ENCODE data around the gene BDP1. TPM values are rescaled to one million over a fixed set of nuclear protein-coding genes. Genes with fewer than 3 reads are reported as not detected.
"Not testable (repeated sequence)": the region's sequence is repeated elsewhere in the genome, so short reads cannot be mapped to it uniquely, and the experiment has no call there.

The BDP1 gene
- total and polyA plus RNA-seq, 2 experiments from 2014 or later = 14.3 to 14.5 TPM

GRCh38 chr5:71576241-71576640 lies 120.8 kb downstream of the BDP1 start:
- H3F3A ChIP-seq (ENCODE audit: insufficient read depth) = no peaks in the 10 kb centered on the region

GRCh38 chr5:71577839-71578238 lies 122.4 kb downstream of the BDP1 start:
- WGBS, 2 experiments (ENCODE audit: low coverage in 1 of 2, low lambda C conversion rate in 2 of 2, missing lambda C conversion rate in 2 of 2) = 96 to 98% methylated on average over 6 of the region's 6 CpGs
- H3K4me1 ChIP-seq (ENCODE audit: insufficient read depth); H3K4me3 ChIP-seq; H3F3A ChIP-seq (ENCODE audit: insufficient read depth); in situ Hi-C loops (cut with MboI); H3K9me3 ChIP-seq (ENCODE audit: low read depth); H3K9me2 ChIP-seq (ENCODE audit: insufficient read depth); DNase-seq; H3K79me2 ChIP-seq (ENCODE audit: insufficient read depth); H3K36me3 ChIP-seq (ENCODE audit: low read depth); H3K27ac ChIP-seq; H2AFZ ChIP-seq; H3K9ac ChIP-seq; H4K20me1 ChIP-seq (ENCODE audit: insufficient read depth); H3K27me3 ChIP-seq (replicated peaks; ENCODE audit: insufficient read depth); H3K4me2 ChIP-seq (ENCODE audit: unreplicated experiment): not testable (repeated sequence)

More at GRCh38 chr5:71576241-71576640, 120.8 kb downstream of the BDP1 start:
- Histone ChIP-seq H3K4me3 (no peak overlapping the region), H3K27me3 (replicated peaks; ENCODE audit: insufficient read depth) (no peaks in the 10 kb centered on the region), H3K9me2 (ENCODE audit: insufficient read depth) (no peaks in the 10 kb centered on the region), H3K4me2 (ENCODE audit: unreplicated experiment) (no peak overlapping the region), H3K9ac (no peak overlapping the region), H3K36me3 (ENCODE audit: low read depth) (no peaks in the 10 kb centered on the region), H3K79me2 (ENCODE audit: insufficient read depth) (no peaks in the 10 kb centered on the region), H2AFZ (no peak overlapping the region), H3K9me3 (ENCODE audit: low read depth) (no peaks in the 10 kb centered on the region), H3K4me1 (ENCODE audit: insufficient read depth) (no peaks in the 10 kb centered on the region), H3K27ac (no peak overlapping the region), H4K20me1 (ENCODE audit: insufficient read depth) (no peaks in the 10 kb centered on the region)
- in situ Hi-C loops (cut with MboI) = no loop called here
- WGBS, 2 experiments (ENCODE audit: low coverage in 1 of 2, low lambda C conversion rate in 2 of 2, missing lambda C conversion rate in 2 of 2) = 76 to 85% methylated on average over 3 of the region's 3 CpGs
- TF ChIP-seq EZH2 (IDR thresholded peaks at IDR 0.05; ENCODE audit: insufficient read depth, poor library complexity, severe bottlenecking) (no peak), EZH2phosphoT487 (IDR thresholded peaks at IDR 0.05; ENCODE audit: insufficient read depth, low read depth) (no peak)
- no peak for DNase-seq

- H3K27me3 ChIP-seq (replicated peaks; ENCODE audit: insufficient read depth) = no peaks in the 10 kb centered on the region
- DNase-seq = no peak
- peaks cover 6% of the 10 kb centered on the region; the same call in 1 of the 2 replicates for H3K79me2 ChIP-seq (ENCODE audit: insufficient read depth)
- H3K4me1 ChIP-seq (ENCODE audit: insufficient read depth) = no peaks in the 10 kb centered on the region; the same call in 1 of the 2 replicates
- H3K4me3 ChIP-seq = no peak overlapping the region
- no peaks in the 10 kb centered on the region for H3K9me3 ChIP-seq (ENCODE audit: low read depth)
- no peaks in the 10 kb centered on the region for H4K20me1 ChIP-seq (ENCODE audit: insufficient read depth)
- no peak overlapping the region for H3K9ac ChIP-seq
- H3K9me2 ChIP-seq (ENCODE audit: insufficient read depth) = no peaks in the 10 kb centered on the region
- H3K4me2 ChIP-seq (ENCODE audit: unreplicated experiment) = no peak overlapping the region
- no peak overlapping the region for H2AFZ ChIP-seq
- in situ Hi-C loops (cut with MboI) = no loop called here
- TF ChIP-seq EZH2 (IDR thresholded peaks at IDR 0.05; ENCODE audit: insufficient read depth, poor library complexity, severe bottlenecking) = no peak
- TF ChIP-seq EZH2phosphoT487 (IDR thresholded peaks at IDR 0.05; ENCODE audit: insufficient read depth, low read depth) = no peak
- H3K36me3 ChIP-seq (ENCODE audit: low read depth) = no peaks in the 10 kb centered on the region
- H3K27ac ChIP-seq = no peak overlapping the region
- 72 to 76% methylated on average over 4 of the region's 4 CpGs for WGBS, 2 experiments (ENCODE audit: low coverage in 1 of 2, low lambda C conversion rate in 2 of 2, missing lambda C conversion rate in 2 of 2)
- no peaks in the 10 kb centered on the region for H3F3A ChIP-seq (ENCODE audit: insufficient read depth)
Measured at GRCh38 chr5:71582945-71583584, 127.6 kb downstream of the BDP1 start.

DNA sequence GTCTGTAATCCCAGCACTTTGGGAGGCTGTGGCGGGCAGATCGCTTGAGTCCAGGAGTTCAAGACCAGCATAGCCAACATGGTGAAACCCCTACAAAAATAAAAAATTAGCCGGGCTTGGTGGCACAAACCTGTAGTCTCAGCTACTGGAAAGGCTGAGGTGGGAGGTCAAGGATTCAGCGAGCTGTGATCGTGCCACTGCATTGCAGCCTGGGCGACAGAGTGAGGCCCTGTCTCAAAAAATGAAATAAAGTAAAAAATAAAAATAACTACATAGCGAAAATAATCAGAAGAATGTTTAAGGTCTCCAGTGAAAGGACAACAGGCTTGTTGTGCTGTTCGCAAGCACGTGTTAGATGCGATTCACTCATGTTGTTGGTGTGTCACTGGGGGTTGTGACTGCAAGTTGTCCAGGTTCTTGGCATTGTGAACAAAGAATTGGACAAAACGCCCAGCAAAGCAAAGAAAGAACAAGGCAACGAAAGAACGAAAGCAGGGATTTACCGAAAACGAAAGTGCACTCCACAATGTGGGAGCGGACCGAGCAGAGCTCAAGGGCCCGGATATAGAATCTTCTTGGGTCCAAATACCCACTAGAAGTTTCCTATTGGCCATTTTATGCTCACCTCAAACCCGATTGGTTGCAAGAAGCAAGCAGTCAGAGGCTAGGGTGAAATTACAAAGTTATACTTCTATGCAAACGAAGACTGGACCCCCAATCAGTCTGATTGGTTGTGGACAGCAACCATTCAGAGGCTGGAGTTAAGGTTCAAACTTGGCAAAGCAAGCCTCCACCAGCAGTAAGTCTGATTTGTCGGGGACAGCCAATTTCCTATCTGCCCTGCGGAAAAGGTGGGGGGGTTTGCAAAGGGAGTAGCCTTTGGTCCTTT lies 130.8 kb downstream of the BDP1 start:
- no peak for DNase-seq
- Histone ChIP-seq H3K9me2 (ENCODE audit: insufficient read depth) (no peaks in the 10 kb centered on the region), H4K20me1 (ENCODE audit: insufficient read depth) (no peaks in the 10 kb centered on the region), H3K9ac (peak overlapping the region; percentile 86), H3K27ac (peak overlapping the region; percentile 53), H3K36me3 (ENCODE audit: low read depth) (no peaks in the 10 kb centered on the region), H3K4me3 (peak overlapping the region; percentile 89), H2AFZ (peak overlapping the region; percentile 98), H3K9me3 (ENCODE audit: low read depth) (no peaks in the 10 kb centered on the region), H3F3A (ENCODE audit: insufficient read depth) (no peaks in the 10 kb centered on the region), H3K4me1 (ENCODE audit: insufficient read depth) (no peaks in the 10 kb centered on the region; the same call in 1 of the 2 replicates), H3K4me2 (ENCODE audit: unreplicated experiment) (peak overlapping the region; percentile 100), H3K79me2 (ENCODE audit: insufficient read depth) (peaks cover 37% of the 10 kb centered on the region), H3K27me3 (replicated peaks; ENCODE audit: insufficient read depth) (no peaks in the 10 kb centered on the region)
- no peak for TF ChIP-seq EZH2 (IDR thresholded peaks at IDR 0.05; ENCODE audit: insufficient read depth, poor library complexity, severe bottlenecking)
- TF ChIP-seq EZH2phosphoT487 (IDR thresholded peaks at IDR 0.05; ENCODE audit: insufficient read depth, low read depth) = no peak
- in situ Hi-C loops (cut with MboI) = no loop called here
- WGBS, 2 experiments (ENCODE audit: low coverage in 1 of 2, low lambda C conversion rate in 2 of 2, missing lambda C conversion rate in 2 of 2) = 78 to 81% methylated on average over 22 of the region's 22 CpGs

Data from GM23248 (cell line).